LHCN-M2 (cell line): ENCODE measurements around the gene ZNF730. TPM values are rescaled to one million over a fixed set of nuclear protein-coding genes. Genes with fewer than 3 reads are reported as not detected.
"Not testable (repeated sequence)": the region's sequence is repeated elsewhere in the genome, so short reads cannot be mapped to it uniquely, and the experiment has no call there.

Experiments
- DNase-seq: peaks from one replicate; pipeline ENCODE4 v3.0.0-alpha.2; 2012; ENCODE audit warnings: low read depth
- polyA plus RNA-seq: library from polyadenylated mRNA; unstranded; fragments of >200 nt; gene quantifications from one replicate; pipeline ENCODE4 v1.2.1, GENCODE V29; 2012; ENCODE audit warnings: missing spikeins
- total RNA-seq: library from RNA; depleted of rRNA; stranded (reverse); fragments of >200 nt; gene quantifications from 2 replicates; pipeline ENCODE4 v1.2.3, GENCODE V29; 2014; rRNA removed

Gene ZNF730
- total RNA-seq: 14.2 and 14.3 TPM in 2 replicates
- 1.2 TPM for polyA plus RNA-seq

DNA sequence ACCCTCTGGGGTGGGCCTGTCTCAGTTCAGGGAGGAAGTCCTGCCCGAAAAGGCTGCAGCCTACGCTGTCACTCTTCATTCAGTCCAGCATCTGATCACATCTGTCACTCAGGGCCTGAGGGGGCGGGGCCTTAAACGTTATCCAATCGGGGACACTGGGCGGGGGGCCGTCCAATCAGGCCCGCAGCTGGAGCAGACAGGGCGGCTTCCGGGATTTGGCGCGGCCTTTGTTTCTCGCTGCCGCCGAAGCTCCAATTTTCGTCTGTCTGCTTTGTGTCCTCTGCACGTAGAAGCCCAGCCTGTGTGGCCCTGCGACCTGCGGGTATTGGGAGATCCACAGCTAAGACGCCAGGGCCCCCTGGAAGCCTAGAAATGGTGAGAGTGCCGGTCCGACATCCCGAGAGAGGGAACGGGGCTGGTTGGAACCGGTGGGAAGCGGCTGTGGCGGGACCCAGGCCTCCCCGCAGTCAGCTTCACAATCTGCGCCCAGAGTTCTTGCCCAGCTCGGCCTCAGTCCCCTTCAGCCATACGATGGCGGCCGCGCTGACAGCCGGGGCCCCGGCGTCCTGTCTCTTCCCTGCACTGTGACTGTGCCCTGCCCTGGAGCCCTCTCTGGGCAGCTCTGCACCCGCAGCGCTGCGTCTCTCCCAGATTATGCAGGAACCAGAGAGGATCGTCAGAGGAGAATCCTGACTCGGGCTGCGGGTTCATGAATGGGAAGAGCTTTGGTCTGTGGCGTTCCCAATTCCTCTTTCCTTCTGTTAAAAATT, at the start of gene ZNF730:
TSS of gene ZNF730 (plus strand) at position 224 of the 770 bp plus-strand sequence. CDS start at position 373, 149 bp downstream.
- peak; percentile 87 for DNase-seq

- peak; percentile 30 for DNase-seq
Observed at GRCh38 chr19:23070353-23071146, 46.3 kb upstream of the ZNF730 start.

DNA sequence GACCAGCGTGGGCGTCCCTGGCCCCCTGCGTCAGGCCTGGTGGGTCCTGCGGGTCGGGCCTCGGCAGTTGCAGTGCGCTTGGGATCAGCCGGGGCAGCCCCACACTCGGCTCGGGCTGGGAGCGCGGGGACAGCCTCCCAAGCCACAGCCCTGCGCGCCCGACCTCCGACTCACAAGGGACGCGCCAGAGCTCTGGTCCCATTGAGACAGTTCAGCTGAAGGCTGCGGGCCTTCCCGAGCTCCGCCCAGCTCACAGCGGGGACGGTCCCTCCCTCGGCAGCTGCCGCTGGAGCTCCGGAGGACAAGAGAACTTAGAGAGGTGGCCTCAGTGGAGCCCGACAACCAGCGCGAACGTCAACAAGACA, 45.7 kb upstream of the ZNF730 start:
- DNase-seq: peak; percentile 47

- DNase-seq: peak; percentile 72
Observed at GRCh38 chr19:23075031-23075733, 41.6 kb upstream of the ZNF730 start.

DNA sequence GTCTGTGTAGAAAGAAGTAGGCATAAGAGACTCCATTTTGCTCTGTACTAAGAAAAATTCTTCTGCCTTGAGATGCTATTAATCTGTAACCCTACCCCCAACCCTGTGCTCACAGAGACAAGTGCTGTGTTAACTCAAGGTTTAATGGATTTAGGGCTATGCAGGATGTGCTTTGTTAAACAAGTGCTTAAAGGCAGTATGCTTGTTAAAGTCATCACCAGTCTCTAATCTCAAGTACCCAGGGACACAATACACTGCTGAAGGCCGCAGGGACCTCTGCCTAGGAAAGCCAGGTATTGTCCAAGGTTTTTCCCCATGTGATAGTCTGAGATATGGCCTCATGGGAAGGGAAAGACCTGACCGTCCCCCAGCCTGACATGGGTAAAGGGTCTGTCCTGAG, 39.0 kb upstream of the ZNF730 start:
- DNase-seq: not testable (repeated sequence)

- no peak for DNase-seq
Observed at GRCh38 chr19:23093832-23094231, 23.0 kb upstream of the ZNF730 start.

DNA sequence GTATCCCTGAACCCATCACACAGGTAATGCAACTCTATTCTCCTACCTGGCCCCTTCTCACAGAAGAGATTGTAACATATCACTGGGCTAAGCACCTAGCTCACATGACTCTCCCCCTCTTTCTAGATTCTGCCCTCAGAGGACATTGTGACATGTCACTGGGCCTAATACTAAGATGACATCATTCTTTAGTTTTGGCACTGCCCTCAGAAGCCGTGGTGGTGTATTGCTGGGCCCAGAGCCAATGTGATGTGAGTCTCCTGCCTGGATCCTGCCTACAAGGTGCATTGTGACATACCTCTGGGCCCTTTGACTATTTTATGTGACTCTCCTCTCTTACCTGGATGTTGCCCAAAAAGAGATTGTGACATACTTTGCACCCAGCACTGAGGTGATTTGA, 21.4 kb upstream of the ZNF730 start:
- no peak for DNase-seq

DNA sequence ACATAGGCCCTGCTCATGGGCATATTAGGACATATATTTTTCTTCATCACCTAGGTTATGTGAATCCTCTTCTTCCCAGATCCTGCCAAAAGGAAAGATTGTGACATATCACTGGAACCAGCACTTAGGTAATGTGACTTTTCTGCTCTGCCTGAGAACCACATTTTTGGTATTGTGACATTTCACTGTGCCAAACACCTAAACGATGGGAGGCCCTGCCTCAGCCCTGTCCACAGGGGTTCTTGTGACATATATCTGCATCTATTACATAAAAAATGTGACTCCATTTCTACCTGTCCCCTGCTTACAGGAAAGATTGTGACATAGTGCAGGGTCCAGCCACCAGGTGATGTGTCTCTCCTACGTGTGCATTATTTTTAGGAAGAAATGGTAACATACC, 18.5 kb upstream of the ZNF730 start:
- no peak for DNase-seq

DNA sequence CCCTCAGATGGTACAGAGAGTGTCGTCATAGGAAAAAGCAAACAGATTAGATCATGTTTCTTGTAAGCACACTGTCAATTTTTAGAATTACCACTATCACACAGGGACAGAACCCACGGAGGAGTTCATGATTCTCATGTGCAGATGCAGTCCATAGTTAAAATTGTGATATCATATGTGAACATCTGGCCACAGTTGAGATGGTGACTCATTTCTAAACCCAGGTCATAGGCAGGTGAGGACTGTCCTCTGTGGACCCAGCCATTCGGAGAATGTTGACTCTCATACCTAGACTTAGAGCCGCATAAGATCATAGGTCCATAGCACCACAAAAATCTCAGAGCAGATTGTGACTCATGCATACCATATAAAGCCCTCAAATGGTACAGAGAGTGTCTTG, 17.8 kb upstream of the ZNF730 start:
- no peak for DNase-seq

DNA sequence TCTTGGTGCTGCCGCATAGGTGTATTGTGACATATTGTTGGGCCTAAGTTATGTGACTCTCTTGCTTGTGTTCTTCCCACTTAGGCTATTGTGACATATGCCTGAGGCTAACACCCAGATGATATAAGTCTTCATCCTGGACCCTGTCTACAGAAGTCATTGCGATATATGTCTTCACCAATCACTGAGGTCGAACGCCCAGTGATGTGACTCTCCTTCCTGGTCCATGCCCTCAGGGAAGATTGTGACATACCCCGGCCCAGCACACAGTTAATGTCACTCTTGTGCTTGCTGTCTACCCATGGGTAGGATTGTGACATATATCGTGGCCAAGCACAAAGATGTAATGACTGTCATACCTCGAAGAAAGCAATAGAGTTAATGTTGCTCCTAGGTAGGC, 16.9 kb upstream of the ZNF730 start:
- DNase-seq: no peak

DNA sequence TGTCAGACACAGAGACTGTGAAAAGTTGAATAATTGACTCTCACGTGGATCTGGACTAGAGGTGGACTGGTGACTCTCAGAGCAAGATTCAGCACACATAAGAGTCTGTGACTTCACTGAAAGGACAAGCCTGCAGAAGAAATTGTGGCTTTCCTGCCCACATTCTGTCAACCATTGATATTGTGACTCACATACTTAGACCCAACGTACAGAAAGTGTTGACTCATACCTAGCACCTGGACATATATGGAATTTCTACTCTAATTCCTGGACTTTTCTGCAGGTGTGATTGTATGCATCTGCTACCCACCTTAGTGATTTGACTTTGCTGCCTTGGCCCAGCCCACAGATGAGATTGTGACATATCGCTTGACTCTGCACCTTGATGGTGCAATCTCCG, 15.6 kb upstream of the ZNF730 start:
- DNase-seq: no peak

DNA sequence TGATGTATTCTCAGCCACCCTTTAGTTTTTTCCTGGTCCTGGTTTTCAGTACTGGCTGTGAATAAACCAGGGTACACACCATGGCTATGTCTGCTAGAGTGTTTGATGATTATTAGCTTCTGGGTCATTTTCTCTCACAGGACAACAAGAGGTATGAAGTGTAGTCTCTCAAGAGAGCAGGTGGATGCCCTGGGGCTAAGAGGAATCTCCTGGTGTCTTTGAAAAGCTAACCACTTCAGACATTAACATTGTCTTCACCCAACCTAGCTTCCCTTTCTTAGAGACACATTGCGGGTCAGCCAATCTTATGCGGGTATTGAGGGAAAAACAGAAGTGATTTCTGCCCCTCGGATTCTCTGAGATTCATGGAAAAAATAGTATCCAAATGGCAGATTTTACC, 1.6 kb downstream of the ZNF730 start:
- no peak for DNase-seq

DNA sequence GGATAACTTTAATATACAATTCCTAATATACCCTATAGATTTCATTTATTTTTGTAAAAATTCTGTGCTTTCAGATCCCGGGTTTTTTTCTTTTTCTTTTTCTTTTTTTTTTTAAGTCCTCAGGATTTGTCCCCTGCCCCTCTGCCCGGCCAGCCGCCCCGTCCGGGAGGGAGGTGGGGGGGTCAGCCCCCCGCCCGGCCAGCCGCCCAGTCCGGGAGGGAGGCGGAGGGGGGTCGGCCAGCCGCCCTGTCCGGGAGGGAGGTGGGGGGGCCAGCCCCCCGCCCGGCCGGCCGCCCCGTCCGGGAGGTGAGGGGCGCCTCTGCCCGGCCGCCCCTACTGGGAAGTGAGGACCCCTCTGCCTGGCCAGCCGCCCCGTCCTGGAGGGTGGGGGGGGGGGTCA, 17.4 kb downstream of the ZNF730 start:
- not testable (repeated sequence) for DNase-seq

- no peak for DNase-seq
Observed at GRCh38 chr19:23145617-23146415, 29.0 kb downstream of the ZNF730 start.

DNA sequence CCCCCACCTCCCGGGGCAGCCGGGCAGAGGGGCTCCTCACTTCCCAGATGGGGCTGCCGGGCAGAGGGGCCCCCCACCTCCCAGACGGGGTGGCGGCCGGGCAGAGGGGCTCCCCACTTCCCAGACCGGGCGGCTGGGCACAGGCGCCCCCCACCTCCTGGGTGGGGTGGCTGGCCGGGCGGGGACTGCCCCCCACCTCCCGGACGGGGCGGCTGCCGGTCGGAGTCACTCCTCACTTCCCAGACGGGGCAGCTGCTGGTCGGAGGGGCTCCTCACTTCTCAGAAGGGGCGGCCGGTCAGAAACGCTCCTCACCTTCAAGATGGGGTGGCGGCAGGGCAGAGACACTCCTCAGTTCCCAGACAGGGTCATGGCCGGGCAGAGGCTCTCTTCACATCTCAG, 43.9 kb downstream of the ZNF730 start:
- no peak for DNase-seq

DNA sequence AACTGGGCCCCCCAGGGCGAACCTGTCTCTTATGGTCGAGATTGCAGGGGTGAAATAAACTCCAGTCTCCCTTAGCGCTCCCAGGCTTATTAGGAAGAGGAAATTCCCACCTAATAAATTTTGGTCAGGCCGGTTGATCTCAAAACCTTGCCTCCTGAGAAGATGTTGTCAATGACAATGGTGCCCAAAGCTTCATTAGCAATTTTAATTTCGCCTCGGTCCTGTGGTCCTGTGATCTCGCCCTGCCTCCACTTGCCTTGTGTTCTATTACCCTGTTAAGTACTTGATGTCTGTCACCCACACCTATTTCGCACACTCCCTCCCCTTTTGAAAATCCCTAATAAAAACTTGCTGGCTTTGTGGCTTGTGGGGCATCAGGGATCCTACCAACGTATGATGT, 51.5 kb downstream of the ZNF730 start:
- not testable (repeated sequence) for DNase-seq

DNA sequence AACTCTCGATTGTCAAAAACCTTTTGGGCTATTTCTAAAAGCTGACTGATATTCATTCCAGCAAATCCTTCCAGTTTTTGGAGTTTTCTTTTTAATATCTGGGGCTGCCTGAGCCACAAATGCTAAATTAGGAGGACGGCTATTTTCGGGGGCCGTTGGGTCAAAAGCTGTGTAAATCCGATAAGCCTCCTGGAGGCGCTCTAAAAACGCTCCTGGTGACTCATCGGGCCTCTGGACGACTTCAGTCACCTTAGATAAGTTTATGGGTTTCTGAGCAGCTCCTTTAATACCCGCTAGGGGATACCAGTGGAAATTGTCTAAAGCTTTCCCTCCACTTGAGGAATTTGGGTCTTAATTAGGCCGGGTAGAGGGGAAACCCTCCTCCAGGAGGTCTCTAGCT, 66.4 kb downstream of the ZNF730 start:
- no peak for DNase-seq

DNA sequence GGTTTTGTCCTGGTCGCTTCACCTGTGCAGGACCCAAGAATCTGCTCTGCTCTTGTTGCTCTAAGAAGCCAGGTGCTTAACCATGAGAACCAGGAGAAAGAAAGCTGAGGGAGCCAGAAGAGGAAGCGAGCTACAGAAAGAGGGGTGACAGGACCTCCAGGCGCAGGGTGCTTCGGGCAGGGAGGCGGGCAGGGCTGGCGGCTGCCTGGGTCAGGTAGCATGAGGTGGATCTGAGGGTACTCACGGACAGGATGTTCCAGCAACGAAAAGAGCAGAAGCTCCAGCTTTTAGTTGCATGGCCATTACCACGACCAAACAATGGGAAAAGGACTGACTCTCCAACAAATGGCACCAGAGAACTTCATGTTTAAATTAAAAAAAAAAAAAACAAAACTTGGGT, 73.5 kb downstream of the ZNF730 start:
- DNase-seq: no peak
